Mesenchymal stem cell (in vitro differentiated cells and primary cell): ENCODE results near the gene DGCR8.
A peak's percentile ranks its signal among the peaks of the same experiment; 100 is the strongest.

Experiments used
- DNase-seq: peaks from one replicate; pipeline ENCODE4 v3.0.0-alpha.2; 2013
- H2AFZ ChIP-seq: one replicate; pipeline ENCODE4 v1.6.1; 2013; ENCODE audit warnings: low read depth, mild to moderate bottlenecking, control low read depth, inconsistent platforms, low read length, moderate library complexity
- H2AK5ac ChIP-seq: 2 replicates; pipeline ENCODE4 v1.6.1; 2013; ENCODE audit warnings: low read length, moderate library complexity, mild to moderate bottlenecking, inconsistent platforms; ENCODE audit not compliant: severe bottlenecking
- H2BK120ac ChIP-seq: one replicate; pipeline ENCODE4 v1.6.1; 2013; ENCODE audit warnings: low read depth, mild to moderate bottlenecking, inconsistent platforms, low read length, moderate library complexity
- H2BK12ac ChIP-seq, 2 experiments: one replicate each; pipeline ENCODE4 v1.6.1; 2013; ENCODE audit warnings: inconsistent platforms in 2 of 2, low read length in 2 of 2, mild to moderate bottlenecking in 2 of 2, moderate library complexity in 2 of 2, control low read depth in 1 of 2
- H2BK15ac ChIP-seq: one replicate; pipeline ENCODE4 v1.6.1; 2013; ENCODE audit warnings: mild to moderate bottlenecking, low read depth, inconsistent platforms; ENCODE audit not compliant: poor library complexity, severe bottlenecking
- H2BK5ac ChIP-seq: 2 replicates; pipeline ENCODE4 v1.6.1; 2013; ENCODE audit warnings: low read depth, mild to moderate bottlenecking, low read length, control low read depth, inconsistent platforms; ENCODE audit not compliant: poor library complexity, severe bottlenecking
- H3K14ac ChIP-seq, 2 experiments: one replicate each; pipeline ENCODE4 v1.6.1; 2013; ENCODE audit warnings: inconsistent platforms in 2 of 2, low read length in 2 of 2, control low read depth in 1 of 2, mild to moderate bottlenecking in 1 of 2, moderate library complexity in 1 of 2
- H3K18ac ChIP-seq, 2 experiments: one replicate each; pipeline ENCODE4 v1.6.1; 2013; ENCODE audit warnings: inconsistent platforms in 2 of 2, low read length in 2 of 2, control low read depth in 1 of 2, low read depth in 1 of 2, mild to moderate bottlenecking in 1 of 2
- H3K23ac ChIP-seq, 2 experiments: one replicate each; pipeline ENCODE4 v1.6.1; 2013; ENCODE audit warnings: inconsistent platforms in 2 of 2, low read length in 2 of 2, mild to moderate bottlenecking in 2 of 2, moderate library complexity in 2 of 2, control low read depth in 1 of 2
- H3K27ac ChIP-seq: 2 replicates; pipeline ENCODE4 v1.5.1; 2013; ENCODE audit warnings: mild to moderate bottlenecking, moderate library complexity, low read length, control low read depth, inconsistent platforms; ENCODE audit not compliant: poor library complexity, severe bottlenecking
- H3K27me3 ChIP-seq, 2 experiments: 2 replicates each; pipeline versions ENCODE4 v1.6.1 to v1.7.0; 2013; ENCODE audit warnings: low read length in 2 of 2, mild to moderate bottlenecking in 2 of 2, moderate library complexity in 2 of 2, control low read depth in 1 of 2, inconsistent platforms in 1 of 2; ENCODE audit not compliant: control insufficient read depth in 1 of 2, insufficient read depth in 1 of 2
- H3K36me3 ChIP-seq, 2 experiments: 2 replicates each; pipeline versions ENCODE4 v1.6.1 to v1.7.0; 2013; ENCODE audit warnings: low read length in 2 of 2, control low read depth in 1 of 2, inconsistent platforms in 1 of 2, low read depth in 1 of 2, mild to moderate bottlenecking in 1 of 2; ENCODE audit not compliant: insufficient read depth in 2 of 2, control insufficient read depth in 1 of 2
- H3K4ac ChIP-seq, 2 experiments: one replicate each; pipeline ENCODE4 v1.6.1; 2013; ENCODE audit warnings: inconsistent platforms in 2 of 2, low read length in 2 of 2, mild to moderate bottlenecking in 2 of 2, moderate library complexity in 2 of 2, control low read depth in 1 of 2, low read depth in 1 of 2
- H3K4me1 ChIP-seq: 2 replicates; pipeline ENCODE4 v1.6.1; 2013; ENCODE audit warnings: low read depth, low read length, control low read depth; ENCODE audit not compliant: control insufficient read depth, insufficient read depth
- H3K4me2 ChIP-seq: 2 replicates; pipeline ENCODE4 v1.6.1; 2013; ENCODE audit warnings: low read length, mild to moderate bottlenecking, inconsistent platforms; ENCODE audit not compliant: poor library complexity, severe bottlenecking
- H3K4me3 ChIP-seq, 2 experiments: 2 replicates each; pipeline versions ENCODE4 v1.5.1 to v1.7.0; 2013; ENCODE audit warnings: low read length in 2 of 2, mild to moderate bottlenecking in 2 of 2, control low read depth in 1 of 2, low read depth in 1 of 2; ENCODE audit not compliant: insufficient read depth in 1 of 2
- H3K79me1 ChIP-seq: replicated peaks from 2 replicates; pipeline ENCODE4 v1.6.1; 2013; ENCODE audit warnings: mild to moderate bottlenecking, control low read depth, low read length, inconsistent platforms; ENCODE audit not compliant: poor library complexity, severe bottlenecking
- H3K9ac ChIP-seq: 2 replicates; pipeline ENCODE4 v1.7.0; 2013; ENCODE audit warnings: mild to moderate bottlenecking, low read length, moderate library complexity
- H3K9me3 ChIP-seq: 2 replicates; pipeline ENCODE4 v1.7.0; 2013; ENCODE audit warnings: mild to moderate bottlenecking, low read length; ENCODE audit not compliant: control insufficient read depth
- H4K8ac ChIP-seq: one replicate; pipeline ENCODE4 v1.6.1; 2013; ENCODE audit warnings: inconsistent platforms, mild to moderate bottlenecking, low read length, moderate library complexity
- H4K91ac ChIP-seq: one replicate; pipeline ENCODE4 v1.6.1; 2013; ENCODE audit warnings: mild to moderate bottlenecking, low read length, inconsistent platforms
- WGBS: methylation state at CpG from one replicate; pipeline ENCODE4 v1.1.7; 2013; ENCODE audit warnings: mixed read lengths; 5-methylcytosine and 5-hydroxymethylcytosine counted together

The DGCR8 gene

DNA sequence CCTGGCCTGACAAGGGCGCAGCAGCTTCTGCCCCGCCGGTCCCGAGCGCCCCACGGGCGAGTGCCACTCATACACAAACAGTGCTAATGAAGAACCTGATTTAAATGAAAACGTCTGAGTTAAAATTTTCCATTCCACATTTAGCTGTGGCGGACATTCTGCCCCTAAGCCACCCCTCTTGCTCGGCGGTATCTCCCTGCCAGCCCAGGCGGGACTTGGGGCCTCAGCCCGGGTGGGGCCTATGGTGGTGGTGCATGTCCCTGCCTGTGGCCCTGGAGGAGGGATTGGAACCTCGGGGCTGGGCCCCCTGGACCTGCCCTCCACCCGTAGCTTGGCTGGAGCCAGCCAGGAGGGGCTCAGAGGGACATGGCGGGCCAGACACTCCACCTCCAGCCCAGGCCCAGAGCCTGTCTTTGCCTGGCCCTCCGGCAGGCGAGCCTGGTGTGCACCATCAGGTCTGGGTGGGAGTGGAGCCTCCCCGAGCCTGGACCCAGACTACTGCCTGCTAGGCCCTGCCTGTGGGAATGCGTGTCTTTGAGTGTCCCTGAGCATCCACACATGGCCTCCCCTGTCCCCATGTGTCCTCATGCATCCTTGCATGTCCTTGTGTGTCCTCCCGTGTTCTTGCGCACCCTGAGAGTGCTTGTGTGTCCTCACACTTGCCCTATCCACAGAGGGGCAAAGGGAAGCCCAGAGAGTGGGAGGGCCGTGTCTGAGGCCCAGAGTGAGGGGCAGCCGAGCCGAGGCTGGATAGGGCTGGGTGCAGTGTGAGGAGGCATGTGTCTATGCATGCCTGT is 56.0 kb downstream of the DGCR8 start:
- Histone ChIP-seq H3K4me3 (no peak overlapping the region), H2BK15ac (no peak overlapping the region), H3K27me3 (no peaks in the 10 kb centered on the region), H2BK120ac (no peak overlapping the region), H3K79me1 (peaks cover 43% of the 10 kb centered on the region), H4K8ac (no peak overlapping the region), H3K23ac (peak overlapping the region in 1 of 2 experiments; percentile 19), H2AK5ac (no peak overlapping the region), H4K91ac (peak overlapping the region; percentile 63), H3K4me1 (peaks cover 58% of the 10 kb centered on the region), H2AFZ (no peak overlapping the region), H3K4ac (no peak overlapping the region), H3K9ac (no peak overlapping the region), H3K4me2 (no peak overlapping the region), H3K27ac (no peak overlapping the region), H3K9me3 (no peaks in the 10 kb centered on the region), H3K36me3 (peaks cover 10 to 49% of the 10 kb centered on the region in 2 experiments), H2BK12ac (no peak overlapping the region), H2BK5ac (no peak overlapping the region), H3K14ac (no peak overlapping the region), H3K18ac (no peak overlapping the region)
- 96% methylated on average over 25 of the region's 25 CpGs for WGBS
- DNase-seq: no peak

DNA sequence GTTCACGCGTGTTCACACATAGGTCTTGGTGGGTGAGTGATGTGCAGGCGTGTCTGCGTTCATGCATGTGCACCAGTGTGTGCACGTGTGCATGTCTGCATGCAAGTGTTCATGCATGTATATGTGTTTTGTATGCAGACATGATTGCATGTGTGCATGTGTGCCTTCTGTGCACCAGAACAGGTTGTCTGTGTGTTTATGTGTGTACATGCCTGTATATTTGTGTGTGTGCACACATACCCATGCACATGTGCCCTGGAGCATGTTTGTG is 56.5 kb downstream of the DGCR8 start:
- H3K4me3 ChIP-seq: no peak overlapping the region
- no peak overlapping the region for H2AFZ ChIP-seq
- peaks cover 64% of the 10 kb centered on the region for H3K4me1 ChIP-seq
- no peak overlapping the region for H3K9ac ChIP-seq
- H3K27me3 ChIP-seq: no peaks in the 10 kb centered on the region
- no peaks in the 10 kb centered on the region for H3K9me3 ChIP-seq
- H3K18ac ChIP-seq: no peak overlapping the region
- no peak for DNase-seq
- H2BK15ac ChIP-seq: no peak overlapping the region
- no peak overlapping the region for H3K4me2 ChIP-seq
- WGBS: 97% methylated on average over 5 of the region's 5 CpGs
- H2BK5ac ChIP-seq: no peak overlapping the region
- H3K14ac ChIP-seq: no peak overlapping the region
- no peak overlapping the region for H2BK120ac ChIP-seq
- no peak overlapping the region for H4K8ac ChIP-seq
- H3K4ac ChIP-seq: no peak overlapping the region
- no peak overlapping the region for H3K23ac ChIP-seq
- peaks cover 43% of the 10 kb centered on the region for H3K79me1 ChIP-seq
- peaks cover 10 to 52% of the 10 kb centered on the region in 2 experiments for H3K36me3 ChIP-seq
- peak overlapping the region; percentile 63 for H4K91ac ChIP-seq
- no peak overlapping the region for H2AK5ac ChIP-seq
- H2BK12ac ChIP-seq: no peak overlapping the region
- no peak overlapping the region for H3K27ac ChIP-seq

DNA sequence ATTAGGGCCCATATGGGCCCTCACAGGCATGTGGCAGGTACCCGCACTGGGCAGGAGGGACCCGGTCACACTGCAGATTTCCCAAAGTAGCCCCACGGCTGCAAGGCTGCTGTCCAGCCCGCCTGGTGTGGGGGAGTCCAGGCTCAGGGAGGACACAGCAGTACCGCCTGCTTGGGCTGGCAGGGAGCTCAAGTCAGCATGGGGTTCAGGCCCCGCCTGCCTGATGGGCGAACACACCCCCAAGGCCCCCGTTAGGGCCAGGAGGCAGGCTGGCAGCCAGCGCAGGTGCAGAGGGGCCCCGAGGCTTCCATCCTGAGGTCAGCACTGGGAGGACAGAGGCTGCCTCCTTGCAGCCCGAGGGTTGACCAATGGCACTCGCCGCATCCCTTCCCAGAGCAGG is 57.1 kb downstream of the DGCR8 start:
- Histone ChIP-seq H2AK5ac (no peak overlapping the region), H3K4me1 (peaks cover 69% of the 10 kb centered on the region), H3K79me1 (peaks cover 43% of the 10 kb centered on the region), H3K9me3 (no peaks in the 10 kb centered on the region), H3K4me2 (no peak overlapping the region), H2BK5ac (no peak overlapping the region), H3K36me3 (peaks cover 10 to 52% of the 10 kb centered on the region in 2 experiments), H3K14ac (no peak overlapping the region), H3K4me3 (no peak overlapping the region), H2BK120ac (no peak overlapping the region), H3K23ac (no peak overlapping the region), H3K4ac (no peak overlapping the region), H4K8ac (no peak overlapping the region), H3K27ac (no peak overlapping the region), H3K18ac (no peak overlapping the region), H4K91ac (no peak overlapping the region), H2BK12ac (no peak overlapping the region), H2AFZ (no peak overlapping the region), H3K27me3 (no peaks in the 10 kb centered on the region), H3K9ac (no peak overlapping the region), H2BK15ac (no peak overlapping the region)
- no peak for DNase-seq
- WGBS: 95% methylated on average over 13 of the region's 13 CpGs

DNA sequence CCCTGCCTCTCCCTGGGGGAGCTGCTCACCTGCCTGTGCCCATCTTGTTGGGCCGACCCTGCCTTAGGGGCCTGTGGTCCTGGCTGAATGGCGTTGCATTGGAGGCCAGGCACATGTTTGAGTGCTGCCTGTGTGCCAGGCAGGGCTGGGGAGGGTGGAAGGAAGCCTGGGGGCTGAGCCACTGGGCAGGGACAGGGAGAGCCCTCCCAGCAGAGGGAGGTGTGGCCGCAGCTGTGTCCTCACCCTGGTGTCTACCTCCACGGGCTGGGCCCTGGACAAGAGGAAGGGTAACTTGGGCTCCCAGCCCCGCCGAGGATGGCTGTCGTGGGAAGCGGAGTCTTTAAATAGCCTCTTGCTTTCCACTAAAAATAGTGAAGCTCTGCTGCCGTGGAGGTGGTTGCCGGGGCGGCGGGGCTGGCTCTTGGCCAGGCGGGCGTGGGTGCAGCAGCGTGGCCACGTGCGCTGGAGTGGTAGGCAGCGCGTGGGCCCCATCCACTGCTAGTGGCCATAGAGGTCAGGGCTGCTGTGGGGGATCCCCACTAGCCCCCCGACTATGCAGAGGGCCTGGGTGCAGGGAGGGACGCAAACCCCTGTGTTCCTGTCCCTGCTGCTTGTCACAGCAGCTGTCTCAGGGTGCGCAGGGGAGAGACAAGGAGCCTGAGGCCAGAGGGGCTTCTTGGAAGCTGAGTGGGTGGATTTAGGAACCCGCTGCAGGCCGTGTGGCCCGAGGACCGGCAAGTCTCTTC is 57.8 kb downstream of the DGCR8 start:
- Histone ChIP-seq H3K4me1 (peaks cover 69% of the 10 kb centered on the region), H3K27ac (no peak overlapping the region), H3K79me1 (peaks cover 45% of the 10 kb centered on the region), H3K9ac (no peak overlapping the region), H3K9me3 (no peaks in the 10 kb centered on the region), H2BK15ac (peak overlapping the region; percentile 30), H2BK12ac (no peak overlapping the region), H2AFZ (no peak overlapping the region), H3K27me3 (no peaks in the 10 kb centered on the region), H3K14ac (no peak overlapping the region), H3K4ac (no peak overlapping the region), H3K36me3 (peaks cover 10 to 58% of the 10 kb centered on the region in 2 experiments), H4K91ac (no peak overlapping the region), H3K18ac (no peak overlapping the region), H2BK5ac (no peak overlapping the region), H2BK120ac (no peak overlapping the region), H3K4me3 (no peak overlapping the region), H3K4me2 (no peak overlapping the region), H4K8ac (no peak overlapping the region), H2AK5ac (no peak overlapping the region), H3K23ac (no peak overlapping the region)
- no peak for DNase-seq
- WGBS: 90% methylated on average over 26 of the region's 26 CpGs
